Mononuclear cell (primary cell): ENCODE measurements around the gene SHISAL1. TPM values are rescaled to one million over a fixed set of nuclear protein-coding genes. Genes with fewer than 3 reads are reported as not detected.

Experiments used
- H3K27me3 ChIP-seq: 2 replicates; pipeline ENCODE4 v1.6.0; 2011; ENCODE audit warnings: low read length, control low read depth; ENCODE audit not compliant: insufficient read depth
- H3K4me1 ChIP-seq: 2 replicates; pipeline ENCODE4 v1.5.1; 2011; ENCODE audit warnings: mild to moderate bottlenecking, low read length, control low read depth; ENCODE audit not compliant: insufficient read depth
- H3K4me3 ChIP-seq: 2 replicates; pipeline ENCODE4 v1.5.1; 2011; ENCODE audit warnings: mild to moderate bottlenecking, low read length, moderate library complexity
- H3K9me3 ChIP-seq: 2 replicates; pipeline ENCODE4 v1.5.1; 2011; ENCODE audit warnings: low read depth, mild to moderate bottlenecking, control low read depth, low read length
- total RNA-seq: library from RNA; depleted of rRNA; stranded (reverse); fragments of >200 nt; gene quantifications from one replicate; pipeline ENCODE4 v1.2.3, GENCODE V29; 2012

The SHISAL1 gene
- total RNA-seq, 1 donor: not detected

- H3K9me3 ChIP-seq: no peaks in the 10 kb centered on the region
- H3K4me3 ChIP-seq: no peak overlapping the region
- H3K27me3 ChIP-seq: no peaks in the 10 kb centered on the region
- H3K4me1 ChIP-seq: no peaks in the 10 kb centered on the region
Observed at GRCh38 chr22:44260216-44261035, 52.3 kb downstream of the SHISAL1 start.

DNA sequence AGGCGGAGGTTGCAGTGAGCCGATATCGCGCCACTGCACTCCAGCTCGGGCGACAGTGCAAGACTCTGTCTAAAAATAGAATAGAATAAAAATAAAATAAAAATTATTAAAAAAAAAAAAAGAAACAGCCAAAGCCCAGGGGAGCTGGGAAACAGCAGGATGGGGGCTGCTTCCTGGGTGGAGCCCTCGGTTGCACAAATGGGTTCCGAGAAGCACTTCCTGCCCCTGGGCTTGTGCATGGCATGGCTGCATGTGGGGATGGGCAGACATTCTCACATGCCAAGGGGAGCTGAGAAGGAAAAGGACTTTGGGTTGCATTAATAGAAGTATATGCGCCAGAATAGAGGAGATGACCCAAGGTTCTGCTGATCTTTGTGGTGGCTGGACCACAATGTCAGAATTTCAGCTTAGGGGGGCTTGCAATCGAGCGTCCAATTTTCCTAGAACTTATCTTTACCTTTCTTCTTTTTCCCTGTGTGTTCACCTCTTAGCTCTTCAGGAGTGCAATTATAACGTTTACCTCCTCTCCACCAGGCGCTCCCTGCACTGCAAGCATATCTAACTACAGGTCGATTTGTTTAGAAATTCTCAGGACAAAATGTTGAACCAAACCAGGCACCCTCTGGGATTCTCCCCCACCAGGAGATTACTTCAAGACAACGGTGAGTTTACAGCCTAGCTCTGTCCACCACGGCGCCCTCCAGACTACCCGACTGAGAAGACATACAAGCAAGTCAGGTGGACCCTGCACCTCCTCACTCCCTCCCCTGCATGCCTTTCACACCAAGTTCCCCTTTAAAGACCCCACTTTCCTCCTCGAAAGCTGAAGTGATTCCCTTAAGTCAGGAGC is 53.2 kb downstream of the SHISAL1 start:
- H3K9me3 ChIP-seq: no peaks in the 10 kb centered on the region
- H3K4me1 ChIP-seq: no peaks in the 10 kb centered on the region
- H3K27me3 ChIP-seq: no peaks in the 10 kb centered on the region
- no peak overlapping the region for H3K4me3 ChIP-seq

GRCh38 chr22:44256556-44257485 is 55.9 kb downstream of the SHISAL1 start:
- H3K27me3 ChIP-seq: no peaks in the 10 kb centered on the region
- H3K9me3 ChIP-seq: no peaks in the 10 kb centered on the region
- H3K4me3 ChIP-seq: no peak overlapping the region
- no peaks in the 10 kb centered on the region for H3K4me1 ChIP-seq

GRCh38 chr22:44256085-44256484 is 56.7 kb downstream of the SHISAL1 start:
- Histone ChIP-seq H3K4me1 (no peaks in the 10 kb centered on the region), H3K4me3 (no peak overlapping the region), H3K9me3 (no peaks in the 10 kb centered on the region), H3K27me3 (no peaks in the 10 kb centered on the region)

- H3K4me3 ChIP-seq: no peak overlapping the region
- no peaks in the 10 kb centered on the region for H3K9me3 ChIP-seq
- H3K4me1 ChIP-seq: no peaks in the 10 kb centered on the region
- no peaks in the 10 kb centered on the region for H3K27me3 ChIP-seq
Observed at GRCh38 chr22:44254811-44255210, 57.9 kb downstream of the SHISAL1 start.

GRCh38 chr22:44249376-44250147 is 63.2 kb downstream of the SHISAL1 start:
- Histone ChIP-seq H3K27me3 (no peaks in the 10 kb centered on the region), H3K9me3 (no peaks in the 10 kb centered on the region), H3K4me1 (no peaks in the 10 kb centered on the region), H3K4me3 (no peak overlapping the region)

- Histone ChIP-seq H3K27me3 (no peaks in the 10 kb centered on the region), H3K4me3 (no peak overlapping the region), H3K4me1 (no peaks in the 10 kb centered on the region), H3K9me3 (no peaks in the 10 kb centered on the region)
Observed at GRCh38 chr22:44248926-44249325, 63.8 kb downstream of the SHISAL1 start.

DNA sequence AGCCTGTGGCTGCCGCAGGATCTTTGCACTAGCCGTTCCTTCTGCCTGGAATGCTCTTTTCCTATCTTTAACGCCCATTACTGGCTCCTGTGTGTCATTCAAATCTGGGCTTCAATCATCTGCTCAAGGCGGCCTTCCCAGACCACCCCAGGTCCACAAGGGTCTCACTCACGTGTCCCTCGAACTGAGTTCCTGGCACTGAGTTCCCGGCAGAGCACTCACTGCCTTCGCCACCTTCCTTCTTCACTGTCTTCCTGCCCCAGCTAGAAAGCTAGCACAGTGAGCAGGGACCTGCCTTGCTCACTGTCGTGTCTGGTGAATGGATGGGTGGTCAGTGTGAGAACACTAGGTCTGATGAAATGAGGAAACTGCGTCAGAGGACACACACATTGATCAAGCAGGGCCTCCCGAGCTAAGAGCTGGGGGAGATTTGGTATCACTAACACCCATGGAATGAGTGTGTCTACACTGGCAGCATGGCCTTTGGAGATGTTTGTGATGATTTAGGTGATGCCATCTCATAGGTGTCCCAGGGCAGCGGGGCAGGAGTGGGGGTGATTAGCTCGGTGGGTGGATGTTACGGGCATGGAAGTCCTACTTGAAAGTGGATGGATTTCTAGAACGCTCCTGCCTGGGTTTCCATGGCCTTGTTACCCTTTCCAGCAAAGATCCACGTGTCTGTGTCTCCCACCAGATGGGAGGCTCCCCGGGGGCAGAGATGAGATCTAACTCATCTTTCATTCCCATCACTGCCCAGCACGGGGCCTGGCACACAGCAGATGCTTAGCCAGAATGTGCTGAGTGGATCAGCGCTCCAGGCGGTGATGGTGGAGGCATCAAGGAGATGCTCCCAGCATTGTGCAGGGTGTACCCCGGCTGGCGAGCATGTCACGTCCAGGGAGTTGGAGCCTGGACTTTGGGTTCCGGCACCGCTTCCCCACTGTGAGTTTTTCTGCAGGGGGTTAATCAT is 64.5 kb downstream of the SHISAL1 start:
- no peak overlapping the region for H3K4me3 ChIP-seq
- no peaks in the 10 kb centered on the region for H3K9me3 ChIP-seq
- no peaks in the 10 kb centered on the region for H3K4me1 ChIP-seq
- no peaks in the 10 kb centered on the region for H3K27me3 ChIP-seq

DNA sequence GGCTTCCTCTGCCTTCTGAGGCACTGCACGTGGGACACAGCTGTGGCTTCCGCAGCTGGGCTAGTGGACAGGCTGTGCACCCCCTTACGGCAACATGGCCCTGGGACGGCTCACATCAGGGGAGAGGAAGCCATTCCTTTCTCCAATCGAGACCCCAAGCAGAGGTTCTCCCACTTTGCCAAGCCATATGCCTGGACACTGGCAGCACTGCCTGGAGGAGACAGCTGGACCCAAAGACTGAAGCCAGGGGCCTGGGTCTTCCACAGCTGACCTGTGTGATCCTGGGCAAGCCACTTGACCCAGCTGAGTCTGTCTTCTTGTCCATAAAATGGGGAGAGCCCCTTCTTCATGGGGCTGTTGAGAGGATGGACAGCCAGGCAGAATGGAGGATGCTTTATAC is 65.4 kb downstream of the SHISAL1 start:
- Histone ChIP-seq H3K4me1 (no peaks in the 10 kb centered on the region), H3K27me3 (no peaks in the 10 kb centered on the region), H3K4me3 (no peak overlapping the region), H3K9me3 (no peaks in the 10 kb centered on the region)

GRCh38 chr22:44246615-44247326 is 66.0 kb downstream of the SHISAL1 start:
- H3K4me3 ChIP-seq: no peak overlapping the region
- H3K4me1 ChIP-seq: no peaks in the 10 kb centered on the region
- H3K27me3 ChIP-seq: no peaks in the 10 kb centered on the region
- no peaks in the 10 kb centered on the region for H3K9me3 ChIP-seq

DNA sequence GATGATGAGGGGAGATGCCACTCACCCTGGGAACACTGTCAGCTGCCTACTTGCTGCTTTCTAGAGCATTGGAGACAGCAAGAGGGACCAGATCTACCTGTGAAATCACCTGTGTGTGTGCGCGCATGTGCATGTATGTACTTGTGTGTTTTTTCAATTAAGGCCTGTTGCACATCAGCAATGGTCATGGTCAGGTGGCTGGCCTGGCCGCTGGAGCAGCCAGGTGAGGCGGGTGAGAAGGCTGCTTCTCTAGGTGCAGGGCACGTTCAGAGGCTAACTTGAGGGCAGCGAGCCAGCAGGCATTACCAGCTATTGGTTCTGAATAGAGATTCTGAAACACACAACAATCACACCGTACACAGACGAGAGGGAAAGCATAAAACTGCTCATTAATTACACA is 66.9 kb downstream of the SHISAL1 start:
- no peaks in the 10 kb centered on the region for H3K9me3 ChIP-seq
- no peaks in the 10 kb centered on the region for H3K27me3 ChIP-seq
- H3K4me1 ChIP-seq: no peaks in the 10 kb centered on the region
- H3K4me3 ChIP-seq: no peak overlapping the region

DNA sequence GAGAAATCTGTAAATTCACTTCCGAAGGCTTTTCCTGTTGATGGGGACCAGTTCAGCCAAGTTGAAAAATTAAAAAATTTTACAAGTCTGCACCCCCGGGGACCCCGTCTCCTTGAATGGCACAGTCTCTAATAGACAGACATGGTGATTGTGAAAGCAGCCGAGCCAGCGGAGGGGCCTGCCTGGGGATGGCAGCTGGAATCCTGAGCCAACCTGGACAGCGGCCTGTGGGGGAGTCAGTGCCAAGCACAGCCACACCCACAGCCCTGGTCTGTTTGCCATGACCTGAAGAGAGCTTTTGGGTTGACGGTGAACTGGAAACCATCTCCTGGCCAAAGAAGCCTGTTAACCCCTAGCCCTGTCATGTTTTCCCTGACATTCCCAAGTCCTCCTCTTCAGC is 67.3 kb downstream of the SHISAL1 start:
- Histone ChIP-seq H3K9me3 (no peaks in the 10 kb centered on the region), H3K4me3 (no peak overlapping the region), H3K4me1 (no peaks in the 10 kb centered on the region), H3K27me3 (no peaks in the 10 kb centered on the region)
